ENCODE results near the gene TNNC2. TPM values are rescaled to one million over a fixed set of nuclear protein-coding genes. Genes with fewer than 3 reads are reported as not detected.
A peak's percentile ranks its signal among the peaks of the same experiment; 100 is the strongest.

TNNC2 gene
- total RNA-seq, 1 experiment from 2014 or later = 4.6 TPM

DNA sequence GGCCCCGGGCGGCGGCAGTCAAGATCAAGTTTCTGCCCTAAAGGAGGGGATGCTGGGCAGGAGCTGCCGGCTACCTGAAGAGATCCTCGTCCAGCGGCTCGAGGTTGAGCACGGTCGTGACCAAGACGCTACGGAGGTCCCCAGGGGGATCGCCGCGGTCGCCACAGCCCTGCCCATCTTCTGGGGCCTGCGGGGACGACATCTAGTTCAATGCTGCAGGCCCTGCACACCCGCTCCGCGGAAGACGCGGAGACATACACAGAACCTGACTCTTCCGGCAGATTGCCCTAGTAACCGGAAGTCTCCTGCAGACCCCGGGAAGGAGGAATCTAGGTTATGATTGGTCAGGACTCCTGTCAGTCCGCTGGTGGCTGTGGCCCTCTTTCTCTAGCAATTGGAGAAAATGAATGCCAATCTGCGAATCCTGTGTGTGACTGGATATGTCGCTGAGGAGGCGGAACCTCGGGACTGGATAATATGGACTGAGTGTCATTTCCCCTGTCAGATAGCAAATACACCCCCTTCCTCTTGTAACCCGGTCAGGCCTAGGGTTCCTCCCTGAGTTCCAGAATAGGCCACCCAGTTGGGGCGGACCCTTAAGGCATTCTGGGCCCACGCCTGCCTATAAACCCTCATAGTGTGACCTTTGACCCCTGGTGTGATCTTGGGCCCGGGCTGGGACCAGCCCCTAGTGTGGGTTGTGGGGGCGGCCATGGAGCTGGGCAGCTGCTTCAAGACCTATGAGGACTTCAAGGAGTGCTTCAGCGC, 30.2 kb upstream of the TNNC2 start, which contains the start of the genes ACOT8 and ZSWIM3:
ACOT8 (minus strand) TSS at position 279 of the 768 bp plus-strand sequence; CDS start at position 202, 77 bp downstream.
ZSWIM3 (plus strand) TSS at position 501 of the 768 bp plus-strand sequence; CDS start at position 713, 212 bp downstream.
- peak within 1 kb of the TSS; percentile 70; the same call in 1 of the 2 replicates for H3K14ac ChIP-seq (ENCODE audit: insufficient read depth, low read length)
- no peak within 1 kb of the TSS for H3K4ac ChIP-seq (ENCODE audit: low read depth, low read length)
- H4K91ac ChIP-seq (ENCODE audit: insufficient read length, low read depth, low read length) = no peak within 1 kb of the TSS
- no peaks in the 10 kb centered on the region for H3K79me1 ChIP-seq (ENCODE audit: insufficient read depth, low read depth, low read length, poor library complexity, severe bottlenecking)
- Mint-ChIP-seq H3K27me3 (ENCODE audit: low read depth) (no peaks in the 10 kb centered on the region), H3K4me1 (peaks cover 54 to 59% of the 10 kb centered on the region in 2 experiments), H3K4me3 (peak within 1 kb of the TSS; percentile 90 to 93), H3K9me3 (no peaks in the 10 kb centered on the region), H3K36me3 (ENCODE audit: insufficient read depth in 1 of 3, low read depth in 3 of 3) (peaks cover 5 to 11% (median 8%) of the 10 kb centered on the region in 3 experiments; a peak in 5 of 7 replicates), H3K27ac (peak within 1 kb of the TSS; percentile 95 to 99 (median 96))
- H2BK12ac ChIP-seq (ENCODE audit: insufficient read length, low read depth, low read length) = no peak within 1 kb of the TSS
- H4K20me1 ChIP-seq (ENCODE audit: control insufficient read depth, insufficient read depth, insufficient read length) = peaks cover 2% of the 10 kb centered on the region
- no peak within 1 kb of the TSS for H3K56ac ChIP-seq (ENCODE audit: insufficient read length, low read depth, low read length)
- H3K4me1 ChIP-seq (ENCODE audit: insufficient read depth, low read length) = peaks cover 14% of the 10 kb centered on the region; the same call in 1 of the 2 replicates
- no CpG with 5 or more reads among the region's 36 CpGs for WGBS (ENCODE audit: extremely low coverage, insufficient read length, low lambda C conversion rate)
- H4K5ac ChIP-seq (ENCODE audit: insufficient read length, low read depth, low read length) = no peak within 1 kb of the TSS
- no peaks in the 10 kb centered on the region for H3K27me3 ChIP-seq (ENCODE audit: insufficient read depth, low read length)
- no peak within 1 kb of the TSS for H2BK20ac ChIP-seq (ENCODE audit: low read depth, low read length, poor library complexity, severe bottlenecking)
- H3K4me2 ChIP-seq (ENCODE audit: insufficient read depth, insufficient read length, low read length) = peak within 1 kb of the TSS; percentile 97
- no peak within 1 kb of the TSS for H3K27ac ChIP-seq (ENCODE audit: insufficient read length, low read depth, low read length)
- H3K9ac ChIP-seq (ENCODE audit: extremely low read depth, insufficient read length, low read length) = peak within 1 kb of the TSS; percentile 72
- TF ChIP-seq, protein P1, sequence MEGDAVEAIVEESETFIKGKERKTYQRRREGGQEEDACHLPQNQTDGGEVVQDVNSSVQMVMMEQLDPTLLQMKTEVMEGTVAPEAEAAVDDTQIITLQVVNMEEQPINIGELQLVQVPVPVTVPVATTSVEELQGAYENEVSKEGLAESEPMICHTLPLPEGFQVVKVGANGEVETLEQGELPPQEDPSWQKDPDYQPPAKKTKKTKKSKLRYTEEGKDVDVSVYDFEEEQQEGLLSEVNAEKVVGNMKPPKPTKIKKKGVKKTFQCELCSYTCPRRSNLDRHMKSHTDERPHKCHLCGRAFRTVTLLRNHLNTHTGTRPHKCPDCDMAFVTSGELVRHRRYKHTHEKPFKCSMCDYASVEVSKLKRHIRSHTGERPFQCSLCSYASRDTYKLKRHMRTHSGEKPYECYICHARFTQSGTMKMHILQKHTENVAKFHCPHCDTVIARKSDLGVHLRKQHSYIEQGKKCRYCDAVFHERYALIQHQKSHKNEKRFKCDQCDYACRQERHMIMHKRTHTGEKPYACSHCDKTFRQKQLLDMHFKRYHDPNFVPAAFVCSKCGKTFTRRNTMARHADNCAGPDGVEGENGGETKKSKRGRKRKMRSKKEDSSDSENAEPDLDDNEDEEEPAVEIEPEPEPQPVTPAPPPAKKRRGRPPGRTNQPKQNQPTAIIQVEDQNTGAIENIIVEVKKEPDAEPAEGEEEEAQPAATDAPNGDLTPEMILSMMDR (conservative IDR thresholded peaks at IDR 0.05) = no peak
- no peak within 1 kb of the TSS for H4K8ac ChIP-seq (replicated peaks; ENCODE audit: insufficient read length, low read depth, low read length)
- peaks cover 3% of the 10 kb centered on the region; the same call in 1 of the 2 replicates for H3K79me2 ChIP-seq (ENCODE audit: insufficient read depth, low read length)
- no peak within 1 kb of the TSS for H3K18ac ChIP-seq (ENCODE audit: insufficient read length, low read depth, low read length)
- H3K23ac ChIP-seq (ENCODE audit: insufficient read length, low read depth, low read length) = no peak within 1 kb of the TSS
- H2BK120ac ChIP-seq (ENCODE audit: low read depth, low read length, poor library complexity, severe bottlenecking) = no peak within 1 kb of the TSS
- H3K9me3 ChIP-seq (ENCODE audit: control insufficient read depth, low read depth, low read length) = no peaks in the 10 kb centered on the region
- H3K23me2 ChIP-seq (ENCODE audit: insufficient read length, low read depth, low read length, poor library complexity, severe bottlenecking) = peaks cover 5% of the 10 kb centered on the region
- no peak within 1 kb of the TSS for H3T11ph ChIP-seq (ENCODE audit: low read length)
- no peak within 1 kb of the TSS for H2AK5ac ChIP-seq (ENCODE audit: insufficient read length, low read length)
- no peak within 1 kb of the TSS for H2BK5ac ChIP-seq (ENCODE audit: insufficient read length, low read length)
- no peak within 1 kb of the TSS for H2BK15ac ChIP-seq (ENCODE audit: low read depth, low read length)
- no peak within 1 kb of the TSS for H2AFZ ChIP-seq (ENCODE audit: low read length)
- DNase-seq = peak; percentile 99

Data from H9 (cell line).